IMR-90 (cell line): ENCODE data around the gene FADS1.

ENCODE experiments used
- CTCF ChIP-seq: conservative IDR thresholded peaks from 2 replicates; pipeline ENCODE4 v1.5.1; 2012; ENCODE audit warnings: mild to moderate bottlenecking, low read depth, low read length, improper control_type of control experiment
- RAD21 ChIP-seq: IDR thresholded peaks from 2 replicates; pipeline ENCODE4 v1.6.1; 2012; ENCODE audit warnings: low read length, improper control_type of control experiment

DNA sequence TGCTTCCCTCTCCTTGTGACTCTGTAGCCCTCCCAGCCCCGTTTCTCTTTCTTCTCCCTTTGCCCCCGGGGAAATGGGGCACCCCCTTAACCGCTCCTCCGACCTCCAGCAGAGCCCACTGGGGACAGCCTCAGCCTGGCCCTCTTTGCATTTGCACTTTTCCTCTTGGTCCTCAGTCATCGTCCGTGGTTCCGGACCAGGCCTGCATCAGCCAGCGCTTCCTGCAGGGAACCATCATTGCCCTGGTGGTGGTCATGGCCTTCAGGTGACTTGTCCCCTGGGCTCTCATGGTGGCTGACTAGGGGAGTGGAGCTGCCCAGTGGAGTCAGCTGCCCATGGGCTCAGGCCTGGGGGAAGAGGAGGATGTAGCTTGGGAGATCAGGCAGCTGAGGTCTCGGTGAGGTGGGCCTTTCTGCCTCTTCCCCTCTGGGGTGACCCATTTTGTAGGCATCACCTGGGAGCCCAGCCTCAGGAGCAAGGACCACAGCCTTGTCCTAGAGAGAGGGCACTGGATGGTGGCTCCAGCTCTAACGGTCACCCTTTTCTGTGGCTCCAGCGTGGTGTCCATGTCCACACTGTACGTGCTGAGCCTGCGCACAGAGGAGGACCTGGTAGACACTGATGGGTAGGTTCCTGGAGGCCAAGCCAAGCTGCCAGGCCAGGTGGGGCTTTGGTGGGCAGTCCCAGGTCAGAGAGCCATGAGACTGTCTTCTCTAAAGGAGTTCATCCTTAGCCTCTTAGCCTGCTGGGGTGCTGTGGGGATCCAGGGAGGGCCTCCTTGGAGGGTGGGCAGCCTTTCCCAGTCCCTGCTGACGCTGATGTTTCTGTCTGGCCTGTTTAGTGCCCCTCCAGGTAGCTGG, 36.9 kb downstream of the FADS1 start:
- TF ChIP-seq CTCF (no peak), RAD21 (no peak)
